ENCODE measurements around the gene PLEKHB2. TPM values are rescaled to one million over a fixed set of nuclear protein-coding genes. Genes with fewer than 3 reads are reported as not detected.

The PLEKHB2 gene
- total and polyA plus RNA-seq, 10 of the 15 experiments (the other 5 are each of a cell fraction or from before 2014, with no cell fraction given) = 12.3 to 55.6 (median 26.2) TPM

DNA sequence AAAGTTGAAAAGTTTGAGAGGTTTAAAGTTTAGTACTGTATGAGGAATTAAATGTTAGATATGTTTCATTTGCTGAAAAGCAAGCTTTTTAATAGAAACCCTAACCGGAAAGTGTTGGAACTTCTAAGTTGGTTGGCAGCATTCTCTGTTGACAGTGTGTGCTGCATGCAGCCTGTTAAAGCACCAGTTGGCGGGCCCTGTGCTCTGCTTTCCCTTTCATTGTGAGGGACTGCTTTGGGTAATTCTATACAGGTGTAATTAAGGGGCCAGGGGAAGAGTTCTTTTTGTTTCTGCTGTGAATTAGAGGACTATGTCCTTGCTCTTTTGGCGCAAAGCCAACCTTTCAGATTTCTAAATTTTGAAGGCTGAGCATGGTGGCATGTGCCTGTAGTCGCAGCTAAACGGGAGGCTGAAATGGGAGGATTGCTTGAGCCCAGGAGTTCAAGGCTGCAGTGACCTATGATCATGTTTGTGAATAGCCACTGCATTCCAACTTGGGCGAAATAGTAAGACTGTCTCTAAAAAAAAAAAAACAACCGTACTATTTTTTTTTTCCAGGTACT lies 20.1 kb downstream of the PLEKHB2 start:
- H2AFZ ChIP-seq (ENCODE audit: control insufficient read depth, low read depth, low read length) = no peak overlapping the region
- in situ Hi-C loops (cut with MboI) (no loop called here), intact Hi-C loops (cut with micrococcal nuclease; ENCODE audit: unreplicated experiment) (no loop called here)
- no peak overlapping the region for H3K9ac ChIP-seq (ENCODE audit: control insufficient read depth, insufficient read depth, low read length)
- ChIA-PET RAD21 (ENCODE audit: unreplicated experiment) (no interaction called here), SMC1A (ENCODE audit: uncharacterized antibody, unreplicated experiment) (no interaction called here), POLR2A (no interaction called here), CTCF (no interaction called here)
- TF ChIP-seq, protein P1, sequence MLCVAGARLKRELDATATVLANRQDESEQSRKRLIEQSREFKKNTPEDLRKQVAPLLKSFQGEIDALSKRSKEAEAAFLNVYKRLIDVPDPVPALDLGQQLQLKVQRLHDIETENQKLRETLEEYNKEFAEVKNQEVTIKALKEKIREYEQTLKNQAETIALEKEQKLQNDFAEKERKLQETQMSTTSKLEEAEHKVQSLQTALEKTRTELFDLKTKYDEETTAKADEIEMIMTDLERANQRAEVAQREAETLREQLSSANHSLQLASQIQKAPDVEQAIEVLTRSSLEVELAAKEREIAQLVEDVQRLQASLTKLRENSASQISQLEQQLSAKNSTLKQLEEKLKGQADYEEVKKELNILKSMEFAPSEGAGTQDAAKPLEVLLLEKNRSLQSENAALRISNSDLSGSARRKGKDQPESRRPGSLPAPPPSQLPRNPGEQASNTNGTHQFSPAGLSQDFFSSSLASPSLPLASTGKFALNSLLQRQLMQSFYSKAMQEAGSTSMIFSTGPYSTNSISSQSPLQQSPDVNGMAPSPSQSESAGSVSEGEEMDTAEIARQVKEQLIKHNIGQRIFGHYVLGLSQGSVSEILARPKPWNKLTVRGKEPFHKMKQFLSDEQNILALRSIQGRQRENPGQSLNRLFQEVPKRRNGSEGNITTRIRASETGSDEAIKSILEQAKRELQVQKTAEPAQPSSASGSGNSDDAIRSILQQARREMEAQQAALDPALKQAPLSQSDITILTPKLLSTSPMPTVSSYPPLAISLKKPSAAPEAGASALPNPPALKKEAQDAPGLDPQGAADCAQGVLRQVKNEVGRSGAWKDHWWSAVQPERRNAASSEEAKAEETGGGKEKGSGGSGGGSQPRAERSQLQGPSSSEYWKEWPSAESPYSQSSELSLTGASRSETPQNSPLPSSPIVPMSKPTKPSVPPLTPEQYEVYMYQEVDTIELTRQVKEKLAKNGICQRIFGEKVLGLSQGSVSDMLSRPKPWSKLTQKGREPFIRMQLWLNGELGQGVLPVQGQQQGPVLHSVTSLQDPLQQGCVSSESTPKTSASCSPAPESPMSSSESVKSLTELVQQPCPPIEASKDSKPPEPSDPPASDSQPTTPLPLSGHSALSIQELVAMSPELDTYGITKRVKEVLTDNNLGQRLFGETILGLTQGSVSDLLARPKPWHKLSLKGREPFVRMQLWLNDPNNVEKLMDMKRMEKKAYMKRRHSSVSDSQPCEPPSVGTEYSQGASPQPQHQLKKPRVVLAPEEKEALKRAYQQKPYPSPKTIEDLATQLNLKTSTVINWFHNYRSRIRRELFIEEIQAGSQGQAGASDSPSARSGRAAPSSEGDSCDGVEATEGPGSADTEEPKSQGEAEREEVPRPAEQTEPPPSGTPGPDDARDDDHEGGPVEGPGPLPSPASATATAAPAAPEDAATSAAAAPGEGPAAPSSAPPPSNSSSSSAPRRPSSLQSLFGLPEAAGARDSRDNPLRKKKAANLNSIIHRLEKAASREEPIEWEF (IDR thresholded peaks at IDR 0.05; ENCODE audit: insufficient replicate concordance, low read depth, low read length) = no peak
- TF ChIP-seq POLR2A (IDR thresholded peaks at IDR 0.05; ENCODE audit: low read depth, low read length) = no peak
- TF ChIP-seq, protein P2, sequence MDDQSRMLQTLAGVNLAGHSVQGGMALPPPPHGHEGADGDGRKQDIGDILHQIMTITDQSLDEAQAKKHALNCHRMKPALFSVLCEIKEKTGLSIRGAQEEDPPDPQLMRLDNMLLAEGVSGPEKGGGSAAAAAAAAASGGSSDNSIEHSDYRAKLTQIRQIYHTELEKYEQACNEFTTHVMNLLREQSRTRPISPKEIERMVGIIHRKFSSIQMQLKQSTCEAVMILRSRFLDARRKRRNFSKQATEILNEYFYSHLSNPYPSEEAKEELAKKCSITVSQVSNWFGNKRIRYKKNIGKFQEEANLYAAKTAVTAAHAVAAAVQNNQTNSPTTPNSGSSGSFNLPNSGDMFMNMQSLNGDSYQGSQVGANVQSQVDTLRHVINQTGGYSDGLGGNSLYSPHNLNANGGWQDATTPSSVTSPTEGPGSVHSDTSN (IDR thresholded peaks at IDR 0.05; ENCODE audit: insufficient replicate concordance, low read depth, low read length) = no peak
- TF ChIP-seq BCL11A (IDR thresholded peaks at IDR 0.05; ENCODE audit: low read depth, low read length) = no peak
- no peak overlapping the region for H3K27ac ChIP-seq (ENCODE audit: control insufficient read depth, insufficient read depth)
- peaks cover 2% of the 10 kb centered on the region for H3K79me2 ChIP-seq (ENCODE audit: control insufficient read depth, insufficient read depth, low read length)
- FAIRE-seq (no peak), ATAC-seq (no peak), DNase-seq (ENCODE audit: low read depth, low spot score) (no peak)
- BruUV-seq (replicated peaks) = no TSS peak
- no peaks in the 10 kb centered on the region for H3K27me3 ChIP-seq (replicated peaks in 1 of 2; ENCODE audit: control insufficient read depth in 2 of 2, insufficient read depth in 2 of 2, low read length in 1 of 2)
- no peaks in the 10 kb centered on the region for H4K20me1 ChIP-seq (ENCODE audit: control insufficient read depth, insufficient read depth)
- WGBS (ENCODE audit: insufficient coverage, insufficient replicate concordance, low lambda C conversion rate, missing lambda C conversion rate) = 98% methylated on average over 7 of the region's 7 CpGs
- H3K9me3 ChIP-seq (replicated peaks; ENCODE audit: control insufficient read depth, insufficient read depth, low read length) = no peaks in the 10 kb centered on the region
- H3K36me3 ChIP-seq (ENCODE audit: control insufficient read depth in 2 of 2, insufficient read depth in 2 of 2, low read length in 1 of 2) = peaks cover 21 to 28% of the 10 kb centered on the region in 2 experiments
- no peak overlapping the region for H3K4me2 ChIP-seq (ENCODE audit: control insufficient read depth, insufficient read depth)
- no peaks in the 10 kb centered on the region for H3K4me1 ChIP-seq (ENCODE audit: control insufficient read depth, insufficient read depth, low read length)
- no peak overlapping the region for H3K4me3 ChIP-seq

Data from GM12878 (cell line).